Tibial nerve (tissue), 4 donors: ENCODE results near the gene CXorf38.

ENCODE experiments used
- CTCF ChIP-seq, 5 experiments: fragments of 200-600 bp in 3 of 5; fragments of 450-650 bp in 2 of 5; sonication (generic) in 3 of 5; IDR thresholded peaks; one replicate each; pipeline ENCODE4 v1.5.1; 2016 to 2019; ENCODE audit warnings: antibody characterized with exemption in 5 of 5, mild to moderate bottlenecking in 3 of 5, moderate library complexity in 2 of 5
- EP300 ChIP-seq, 2 donors: sonication (generic); formaldehyde crosslinking; IDR thresholded peaks; one replicate each; pipeline ENCODE4 v1.6.1; 2017; ENCODE audit warnings: antibody characterized with exemption in 2 of 2, mild to moderate bottlenecking in 1 of 2
- POLR2A ChIP-seq, 2 donors: fragments of 450-650 bp; IDR thresholded peaks; one replicate each; pipeline ENCODE4 v1.6.1; 2017; ENCODE audit warnings: antibody characterized with exemption in 2 of 2, mild to moderate bottlenecking in 2 of 2, moderate library complexity in 2 of 2

GRCh38 chrX:40623139-40623536, 24.2 kb downstream of the CXorf38 start, which contains the start of gene MPC1L:
- TF ChIP-seq CTCF (IDR thresholded peaks at IDR 0.05) = no peak
- no peak for TF ChIP-seq POLR2A (IDR thresholded peaks at IDR 0.05)
- no peak for TF ChIP-seq EP300 (IDR thresholded peaks at IDR 0.05)
